HEK293 (cell line): ENCODE measurements around the gene ORAI2.

Experiments used
- BCL11B ChIP-seq: fragments of 450-650 bp; formaldehyde crosslinking; IDR thresholded peaks from 2 replicates; pipeline ENCODE4 v1.5.1; 2016; ENCODE audit warnings: low read depth, missing biosample characterization, missing genetic modification characterization
- EGR2 ChIP-seq: fragments of 450-650 bp; formaldehyde crosslinking; IDR thresholded peaks from 2 replicates; pipeline ENCODE4 v1.5.1; 2016; ENCODE audit warnings: low read depth, missing biosample characterization, missing genetic modification characterization
- GLI4 ChIP-seq: fragments of 450-650 bp; formaldehyde crosslinking; IDR thresholded peaks from 2 replicates; pipeline ENCODE4 v1.5.1; 2016; ENCODE audit warnings: missing biosample characterization, missing genetic modification characterization
- KLF17 ChIP-seq: fragments of 450-650 bp; formaldehyde crosslinking; IDR thresholded peaks from 2 replicates; pipeline ENCODE4 v1.5.1; 2016; ENCODE audit warnings: missing biosample characterization, missing genetic modification characterization
- MEIS1 ChIP-seq: sonication (generic); formaldehyde crosslinking; IDR thresholded peaks from 2 replicates; pipeline ENCODE4 v1.8.1; 2022; ENCODE audit warnings: missing genetic modification reagents, mild to moderate bottlenecking, borderline replicate concordance
- TCF7L2 ChIP-seq: IDR thresholded peaks from 2 replicates; pipeline ENCODE4 v1.6.1; 2011; ENCODE audit warnings: low read depth, mild to moderate bottlenecking, inconsistent platforms, low read length, moderate library complexity, borderline replicate concordance
- TRIM28 ChIP-seq: IDR thresholded peaks from 2 replicates; pipeline ENCODE4 v1.6.1; 2011; ENCODE audit warnings: low read length, control low read depth, borderline replicate concordance
- ZBTB17 ChIP-seq: fragments of 450-650 bp; formaldehyde crosslinking; IDR thresholded peaks from 2 replicates; pipeline ENCODE4 v1.5.1; 2016; ENCODE audit warnings: missing biosample characterization, missing genetic modification characterization
- ZIC2 ChIP-seq: fragments of 450-650 bp; formaldehyde crosslinking; IDR thresholded peaks from 2 replicates; pipeline ENCODE4 v1.5.1; 2016; ENCODE audit warnings: missing biosample characterization, missing genetic modification characterization
- ZNF133 ChIP-seq: fragments of 450-650 bp; formaldehyde crosslinking; IDR thresholded peaks from 2 replicates; pipeline ENCODE4 v1.5.1; 2016; ENCODE audit warnings: missing biosample characterization, missing genetic modification characterization
- ZNF148 ChIP-seq: fragments of 450-650 bp; formaldehyde crosslinking; IDR thresholded peaks from 2 replicates; pipeline ENCODE4 v1.5.0; 2017; ENCODE audit warnings: missing biosample characterization, missing genetic modification characterization, borderline replicate concordance
- ZNF2 ChIP-seq: fragments of 450-650 bp; formaldehyde crosslinking; IDR thresholded peaks from 2 replicates; pipeline ENCODE4 v1.5.1; 2016; ENCODE audit warnings: missing biosample characterization, missing genetic modification characterization
- ZNF26 ChIP-seq: fragments of 450-650 bp; formaldehyde crosslinking; IDR thresholded peaks from 2 replicates; pipeline ENCODE4 v1.5.1; 2016; ENCODE audit warnings: missing biosample characterization, missing genetic modification characterization
- ZNF266 ChIP-seq: fragments of 450-650 bp; formaldehyde crosslinking; IDR thresholded peaks from 2 replicates; pipeline ENCODE4 v1.5.1; 2016; ENCODE audit warnings: missing biosample characterization, missing genetic modification characterization, low read depth
- ZNF280D ChIP-seq: fragments of 450-650 bp; formaldehyde crosslinking; IDR thresholded peaks from 2 replicates; pipeline ENCODE4 v1.5.1; 2016; ENCODE audit warnings: missing biosample characterization, missing genetic modification characterization
- ZNF350 ChIP-seq: fragments of 450-650 bp; formaldehyde crosslinking; IDR thresholded peaks from 2 replicates; pipeline ENCODE4 v1.5.0; 2017; ENCODE audit warnings: missing biosample characterization, mild to moderate bottlenecking, missing genetic modification characterization
- ZNF354C ChIP-seq: fragments of 450-650 bp; formaldehyde crosslinking; IDR thresholded peaks from 2 replicates; pipeline ENCODE4 v1.5.1; 2016; ENCODE audit warnings: missing biosample characterization, missing genetic modification characterization, low read depth, borderline replicate concordance
- ZNF48 ChIP-seq: fragments of 450-650 bp; formaldehyde crosslinking; IDR thresholded peaks from 2 replicates; pipeline ENCODE4 v1.5.1; 2016; ENCODE audit warnings: missing biosample characterization, missing genetic modification characterization
- ZNF518A ChIP-seq: fragments of 450-650 bp; formaldehyde crosslinking; conservative IDR thresholded peaks from 2 replicates; pipeline ENCODE4 v1.5.1; 2016; ENCODE audit warnings: low read depth, missing biosample characterization, missing genetic modification characterization
- ZNF560 ChIP-seq: fragments of 450-650 bp; formaldehyde crosslinking; IDR thresholded peaks from 2 replicates; pipeline ENCODE4 v1.5.1; 2017; ENCODE audit warnings: missing biosample characterization, missing genetic modification characterization, borderline replicate concordance
- ZNF600 ChIP-seq: fragments of 450-650 bp; formaldehyde crosslinking; IDR thresholded peaks from 2 replicates; pipeline ENCODE4 v1.5.1; 2016; ENCODE audit warnings: missing biosample characterization, missing genetic modification characterization
- ZNF624 ChIP-seq: fragments of 450-650 bp; formaldehyde crosslinking; IDR thresholded peaks from 2 replicates; pipeline ENCODE4 v1.5.1; 2017; ENCODE audit warnings: missing biosample characterization, missing genetic modification characterization
- ZNF777 ChIP-seq: fragments of 450-650 bp; formaldehyde crosslinking; IDR thresholded peaks from 2 replicates; pipeline ENCODE4 v1.5.1; 2017; ENCODE audit warnings: missing biosample characterization, missing genetic modification characterization, borderline replicate concordance
- ZSCAN30 ChIP-seq: fragments of 450-650 bp; IDR thresholded peaks from 2 replicates; pipeline ENCODE4 v1.5.1; 2018; ENCODE audit warnings: missing biosample characterization, mild to moderate bottlenecking, missing genetic modification characterization, moderate library complexity
- ZSCAN5A ChIP-seq: fragments of 450-650 bp; formaldehyde crosslinking; IDR thresholded peaks from 2 replicates; pipeline ENCODE4 v1.5.1; 2016; ENCODE audit warnings: missing biosample characterization, missing genetic modification characterization

Gene ORAI2

GRCh38 chr7:102390697-102391484 lies 42.5 kb upstream of the ORAI2 start (continued):
- TF ChIP-seq ZNF26 = no peak
- TF ChIP-seq MEIS1 (CRISPR knock-in tag) = no peak
- peak; percentile 47; the same call in 1 of the 2 replicates for TF ChIP-seq ZNF266 (tag by site-specific recombination)
- TF ChIP-seq ZNF133 (tag by site-specific recombination) = no peak
- peak; percentile 87 for TF ChIP-seq ZNF518A
- TF ChIP-seq KLF17 (tag by site-specific recombination) = no peak
- no peak for TF ChIP-seq BCL11B (tag by site-specific recombination)
- TF ChIP-seq ZIC2 (tag by site-specific recombination) = peak; percentile 79
- TF ChIP-seq EGR2 (tag by site-specific recombination) = no peak
- no peak for TF ChIP-seq ZNF624
- TF ChIP-seq GLI4 (tag by site-specific recombination) = no peak
- no peak for TF ChIP-seq TRIM28
- no peak for TF ChIP-seq ZSCAN5A
- no peak for TF ChIP-seq ZNF280D (tag by site-specific recombination)
- TF ChIP-seq ZNF350 (tag by site-specific recombination) = no peak
- no peak for TF ChIP-seq ZNF354C (tag by site-specific recombination)
- no peak for TF ChIP-seq TCF7L2
- TF ChIP-seq ZNF600 (tag by site-specific recombination) = peak; percentile 96
- TF ChIP-seq ZNF48 (tag by site-specific recombination) = no peak
- TF ChIP-seq ZNF560 (tag by site-specific recombination) = no peak
- TF ChIP-seq ZNF148 (tag by site-specific recombination) = no peak
- peak; percentile 71 for TF ChIP-seq ZBTB17
- no peak for TF ChIP-seq ZNF2 (tag by site-specific recombination)
- TF ChIP-seq ZSCAN30 (tag by site-specific recombination) = no peak
- TF ChIP-seq ZNF777 (tag by site-specific recombination) = no peak
